GM10847 (cell line): ENCODE data around the gene GALNT16.

ENCODE experiments used
- POLR2A ChIP-seq: IDR thresholded peaks from 2 replicates; pipeline ENCODE4 v1.6.1; 2011; ENCODE audit not compliant: insufficient read length; ENCODE audit errors: extremely low read depth

Gene GALNT16

DNA sequence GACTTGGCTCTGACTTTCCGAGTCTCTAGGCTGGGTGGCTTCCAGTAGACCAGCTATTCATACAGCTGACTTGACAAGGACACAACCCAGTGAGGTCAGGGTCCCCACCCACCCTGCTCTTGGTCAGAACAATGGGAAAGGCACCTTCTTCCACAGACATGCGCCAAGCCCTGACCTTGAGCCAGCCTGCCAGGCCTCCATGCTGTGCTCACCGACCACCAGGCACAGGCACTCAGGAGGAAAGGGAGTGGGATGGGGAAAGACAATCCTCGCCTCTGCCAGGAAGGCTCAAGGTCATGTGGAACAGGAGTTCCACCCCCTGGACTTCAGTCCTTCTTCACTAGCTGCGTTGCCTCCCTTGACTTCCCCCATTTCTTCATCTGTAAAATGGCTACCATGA lies 31.4 kb downstream of the GALNT16 start:
- TF ChIP-seq POLR2A = no peak

DNA sequence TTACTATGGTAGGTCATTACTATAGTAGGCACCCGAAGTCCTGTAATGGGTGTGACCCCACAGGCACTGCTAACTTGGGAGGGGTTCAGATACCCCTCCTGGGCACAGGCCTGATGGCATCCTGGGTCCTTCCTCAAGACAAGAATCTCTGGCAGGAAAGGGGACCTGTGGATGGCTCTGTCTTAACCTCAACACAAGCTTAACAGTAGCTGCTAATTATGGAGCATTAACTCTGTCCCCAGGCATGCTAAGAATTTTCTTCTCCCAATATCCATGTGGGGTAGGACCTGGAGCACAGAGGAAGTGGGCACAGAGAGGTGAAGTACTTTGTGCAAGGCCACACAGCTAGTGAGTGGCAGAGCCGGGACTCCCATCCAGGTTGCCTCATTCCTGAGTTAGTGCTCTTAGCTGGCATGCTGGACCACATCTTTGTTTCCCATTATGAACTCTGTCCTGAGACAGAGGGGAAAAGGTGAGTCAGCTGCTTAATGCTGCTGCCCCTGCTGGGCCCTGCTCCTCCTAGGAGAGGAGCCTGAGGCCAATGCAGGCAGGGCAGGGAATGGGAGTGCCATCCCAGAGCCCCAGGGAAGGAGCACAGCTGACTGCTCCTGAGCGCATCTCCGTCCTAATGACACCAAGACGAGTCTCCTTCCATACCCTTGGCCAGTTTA lies 32.1 kb downstream of the GALNT16 start:
- TF ChIP-seq POLR2A = no peak

DNA sequence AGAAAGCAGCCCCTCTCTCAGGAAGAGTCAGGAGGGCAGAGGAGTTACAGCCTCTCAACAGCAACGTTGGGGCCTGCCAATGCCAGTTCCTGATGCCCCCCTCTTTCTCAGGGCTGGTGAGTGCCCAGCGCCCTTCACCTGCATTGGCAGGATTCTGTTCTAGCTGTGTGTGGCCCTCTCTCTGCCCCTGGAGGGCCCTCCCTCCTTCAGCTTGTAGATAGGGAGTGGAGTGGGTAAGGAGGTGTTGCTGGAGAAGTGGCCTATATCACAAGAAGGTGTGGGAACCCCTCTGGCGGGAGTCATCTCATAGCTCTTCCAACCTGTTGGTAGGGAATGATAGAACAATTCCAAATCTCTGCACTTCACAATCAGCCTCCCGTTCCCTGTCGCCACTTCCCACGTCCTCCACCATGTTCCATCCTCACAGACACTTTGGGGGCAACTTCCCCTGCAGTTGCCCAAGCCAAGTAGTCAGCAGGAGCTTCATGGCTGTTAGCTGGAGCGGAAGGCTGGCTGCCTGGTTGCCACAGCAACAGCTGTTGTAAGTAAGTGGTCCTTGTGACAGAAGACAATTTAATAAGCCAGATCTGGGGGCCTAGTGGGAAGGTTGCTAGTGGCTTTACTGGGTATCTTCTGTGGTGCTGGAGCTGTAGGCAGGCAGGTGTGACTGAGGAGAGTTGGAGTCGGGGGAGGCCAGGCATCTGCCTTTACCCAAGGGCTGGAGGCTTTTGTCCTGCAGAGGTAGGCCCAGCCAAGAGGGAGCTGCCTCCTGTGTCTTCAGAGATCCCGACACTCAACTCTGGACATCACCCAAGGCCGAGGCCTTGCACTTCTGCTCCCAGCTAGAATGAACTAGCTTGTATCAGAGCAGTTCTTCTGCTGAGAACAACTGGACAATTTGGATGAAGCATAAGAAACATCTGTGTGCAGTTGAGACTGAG lies 38.4 kb downstream of the GALNT16 start:
- no peak for TF ChIP-seq POLR2A

DNA sequence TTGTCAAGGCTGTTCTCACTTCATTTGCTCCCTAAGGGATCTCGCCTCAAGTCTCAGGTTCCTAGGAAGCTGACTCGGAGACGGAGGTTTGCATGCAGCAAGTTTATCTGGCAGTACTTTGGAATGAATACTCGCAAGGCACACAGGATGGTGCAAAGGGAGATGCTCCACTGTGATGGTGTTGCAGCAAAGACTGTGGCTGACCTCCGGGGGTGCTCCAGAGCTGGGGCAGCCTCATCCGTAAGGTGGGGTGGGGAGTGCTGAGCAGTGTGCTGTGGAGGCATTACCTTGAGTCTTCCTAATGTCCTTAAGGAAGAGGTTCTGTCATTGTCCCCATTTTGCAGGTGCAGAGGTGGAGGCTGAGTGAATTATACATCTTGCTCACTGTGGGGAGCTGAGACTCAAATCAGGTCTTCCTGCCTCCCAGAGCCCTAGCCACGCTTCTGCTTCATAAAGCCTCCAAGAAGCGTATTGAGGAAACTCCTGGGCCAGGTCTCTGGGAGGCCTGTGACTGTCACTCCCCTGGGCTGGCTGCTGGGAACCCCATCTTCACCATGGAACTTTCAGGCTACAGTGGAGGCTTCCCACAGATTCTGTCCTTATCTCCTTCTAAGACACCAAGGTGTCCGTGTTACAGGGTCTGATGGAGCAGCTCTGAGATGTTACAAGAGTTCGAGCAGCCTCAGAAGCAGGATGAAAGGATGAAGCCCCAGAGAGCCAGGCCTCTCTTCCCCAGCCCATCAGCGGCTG lies 39.5 kb downstream of the GALNT16 start:
- TF ChIP-seq POLR2A = no peak

DNA sequence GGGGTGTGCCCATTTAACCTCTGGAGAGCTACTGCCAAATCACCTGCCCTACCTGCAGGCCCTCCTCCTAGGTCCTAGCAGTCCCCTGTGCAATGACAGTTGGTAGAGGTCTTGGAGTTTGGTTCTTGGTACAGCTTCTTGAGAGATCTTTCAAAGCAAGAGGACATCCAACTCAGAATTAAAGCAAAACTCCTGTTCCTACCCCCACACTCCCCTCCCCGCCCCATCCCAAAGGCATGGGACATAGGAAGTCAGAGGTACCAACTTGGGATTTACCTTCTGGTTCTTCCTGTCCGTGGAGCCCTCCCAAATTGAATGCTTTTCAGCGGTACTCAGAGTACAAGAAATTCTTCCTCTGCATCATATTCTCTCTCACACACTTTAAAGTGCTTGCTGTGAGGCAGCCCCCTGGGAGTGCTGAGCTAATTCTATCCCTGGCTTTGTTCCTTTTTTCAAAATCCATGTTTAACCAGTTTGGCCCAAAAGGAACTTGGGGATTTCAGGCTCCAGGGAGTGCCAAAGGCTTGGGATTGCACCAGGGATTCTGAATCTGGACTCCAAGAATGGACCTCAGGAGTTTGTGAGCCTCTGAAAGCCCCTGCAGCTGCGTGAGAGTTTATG lies 40.8 kb downstream of the GALNT16 start:
- TF ChIP-seq POLR2A = no peak

DNA sequence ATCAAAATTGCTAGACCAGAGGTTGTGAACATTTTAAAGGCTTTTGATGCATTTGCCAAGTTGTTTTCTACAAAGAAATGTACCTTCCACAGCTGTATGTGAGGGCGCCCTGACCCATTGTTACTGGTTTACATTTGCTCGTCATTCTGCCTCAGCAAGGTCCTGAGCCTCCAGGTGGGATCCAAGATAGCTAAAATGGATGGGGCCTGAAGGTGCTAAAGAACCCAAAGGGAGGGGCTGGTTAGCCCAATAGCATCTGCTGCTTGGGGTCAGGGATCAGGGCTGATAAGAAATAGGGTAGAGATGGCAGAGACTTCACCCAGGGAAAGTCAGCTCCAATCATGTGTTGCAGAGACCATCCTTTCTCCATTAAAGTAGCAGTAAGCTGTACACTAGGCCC lies 43.1 kb downstream of the GALNT16 start:
- TF ChIP-seq POLR2A = no peak

DNA sequence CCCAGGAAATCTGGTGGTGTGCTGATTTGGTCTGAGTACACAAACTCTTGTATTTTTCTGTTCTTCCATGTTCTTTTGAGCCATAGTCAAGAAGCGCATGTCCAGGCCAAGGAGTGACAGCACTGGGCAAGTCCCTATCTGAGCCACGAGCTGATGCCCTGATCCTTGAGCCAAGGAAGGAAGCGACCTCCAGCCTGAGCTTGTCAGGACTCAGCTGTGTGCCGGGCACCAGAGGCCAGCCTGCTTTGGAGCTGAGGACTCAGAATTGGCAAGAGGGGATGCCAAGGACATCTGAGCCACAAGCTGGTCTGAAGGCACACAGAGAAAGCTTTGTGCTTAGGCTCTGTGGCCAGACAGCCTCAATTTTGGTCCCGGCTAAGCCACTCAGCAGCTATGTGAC lies 52.6 kb downstream of the GALNT16 start:
- TF ChIP-seq POLR2A = no peak

DNA sequence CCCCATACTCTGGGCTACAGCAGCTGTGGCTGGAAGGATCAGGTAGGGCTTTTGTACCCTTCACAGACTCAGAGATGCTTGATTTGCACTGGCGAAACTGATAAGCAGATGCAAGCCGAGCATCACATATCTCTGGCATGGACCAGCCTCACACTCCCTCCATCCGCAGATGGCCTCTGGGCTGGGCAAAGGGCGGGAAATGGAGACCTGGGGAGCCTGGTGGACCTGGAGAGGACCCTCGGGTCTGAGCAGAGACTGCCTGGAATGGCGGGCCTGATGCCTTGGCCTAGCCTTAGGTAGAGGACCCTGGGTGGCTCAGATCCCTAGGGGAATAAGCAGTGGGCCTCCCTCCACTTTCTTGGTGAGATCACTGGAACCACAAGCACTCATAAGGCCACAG lies 53.2 kb downstream of the GALNT16 start:
- no peak for TF ChIP-seq POLR2A

DNA sequence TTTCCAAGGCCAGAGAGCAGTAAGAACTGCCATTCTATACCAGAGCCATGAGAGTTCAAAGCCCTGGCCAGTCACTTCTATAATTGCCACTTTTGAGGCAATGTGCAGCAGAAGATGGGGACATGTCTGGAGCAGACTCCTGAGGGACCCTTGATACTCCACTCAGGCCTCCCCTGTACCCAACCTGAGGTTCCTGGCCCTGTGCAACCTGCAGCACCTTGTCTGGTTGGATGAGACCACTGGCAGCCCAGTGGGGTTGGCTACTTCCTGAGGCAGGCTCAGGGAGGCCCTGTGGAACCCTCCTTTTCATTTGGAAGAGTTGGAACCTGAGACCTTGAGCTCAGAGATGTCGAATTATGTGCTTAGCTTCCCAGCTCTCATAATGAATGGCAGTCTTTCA lies 54.4 kb downstream of the GALNT16 start:
- no peak for TF ChIP-seq POLR2A

DNA sequence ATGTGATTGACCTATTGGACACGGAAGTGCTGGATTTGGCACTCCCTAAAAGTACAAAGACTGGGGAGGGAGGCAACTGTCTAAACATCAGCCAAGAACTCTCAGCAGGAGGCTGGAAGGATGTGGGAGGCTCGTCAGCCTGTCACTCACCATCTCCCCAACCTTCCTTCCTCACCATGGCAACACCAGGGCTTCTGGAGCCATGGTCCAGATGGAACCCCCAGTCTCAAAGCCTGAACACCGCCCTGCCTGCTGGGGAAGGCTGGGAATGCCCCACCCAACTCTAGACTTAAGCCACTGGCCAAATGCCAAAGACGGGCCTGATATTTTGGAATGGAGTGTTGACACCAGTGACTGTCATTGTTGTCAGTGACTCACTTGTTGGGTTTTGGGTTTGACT lies 55.3 kb downstream of the GALNT16 start:
- TF ChIP-seq POLR2A = no peak

DNA sequence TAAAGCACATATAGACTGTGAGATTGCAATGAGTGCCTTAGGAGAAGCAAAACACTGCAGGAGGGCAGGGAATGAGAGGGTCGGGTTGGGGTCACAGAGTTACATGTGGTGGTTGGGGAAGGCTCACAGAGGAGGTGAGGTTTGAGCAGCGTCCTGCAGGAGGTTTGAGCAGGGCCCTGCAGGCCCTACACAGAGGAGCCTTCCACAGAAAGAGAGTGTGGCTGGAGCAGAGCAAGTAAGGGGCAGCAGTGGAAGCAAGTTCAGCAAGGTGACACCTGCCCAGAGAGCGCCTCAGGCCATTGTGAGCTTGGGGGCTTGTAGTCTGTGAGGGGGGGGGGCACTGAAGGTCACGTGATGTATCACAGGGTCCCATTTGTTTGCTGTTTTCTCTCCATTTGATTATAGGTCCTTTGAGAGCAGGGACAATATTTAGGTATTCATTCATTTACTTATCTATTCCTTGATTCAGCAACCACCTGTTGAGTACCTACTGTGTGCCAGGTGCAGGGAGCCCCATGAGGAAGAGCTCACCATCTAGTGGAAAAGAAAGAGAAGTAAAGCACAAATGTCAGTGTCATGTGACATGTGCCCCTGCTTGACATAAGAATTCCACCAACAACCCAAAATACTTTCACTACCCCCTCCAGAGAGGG lies 56.6 kb downstream of the GALNT16 start:
- no peak for TF ChIP-seq POLR2A

DNA sequence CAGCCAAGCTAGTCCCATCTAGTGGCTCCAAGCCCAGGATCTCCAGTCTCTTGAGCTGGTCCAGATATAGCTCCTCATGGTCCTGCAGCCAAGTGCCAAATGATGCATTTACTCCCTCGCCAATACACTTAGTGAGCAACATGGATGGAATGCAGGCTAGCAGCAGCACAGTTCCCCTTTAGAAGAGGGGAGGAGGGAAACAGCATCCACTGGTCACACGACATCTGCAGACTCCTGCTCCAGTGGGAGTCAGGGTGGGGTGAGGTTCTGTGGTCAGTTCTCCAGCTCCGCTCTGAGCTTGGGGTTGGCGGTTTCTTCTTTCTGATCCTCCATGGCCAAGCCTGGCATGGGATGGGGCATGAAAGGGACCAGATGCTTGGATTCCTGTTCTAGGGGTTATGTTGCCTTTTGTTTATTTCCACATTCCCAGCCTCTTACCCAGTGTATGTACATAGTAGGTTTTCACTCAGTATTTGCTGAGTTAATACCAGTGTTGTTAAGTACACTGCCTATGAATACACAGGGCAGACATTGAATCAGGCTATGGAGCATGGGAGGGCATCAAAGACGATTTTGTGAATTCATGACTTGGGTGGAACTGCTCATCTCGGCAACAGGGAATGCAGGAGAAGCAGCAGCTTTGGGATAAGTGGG lies 57.3 kb downstream of the GALNT16 start:
- no peak for TF ChIP-seq POLR2A

DNA sequence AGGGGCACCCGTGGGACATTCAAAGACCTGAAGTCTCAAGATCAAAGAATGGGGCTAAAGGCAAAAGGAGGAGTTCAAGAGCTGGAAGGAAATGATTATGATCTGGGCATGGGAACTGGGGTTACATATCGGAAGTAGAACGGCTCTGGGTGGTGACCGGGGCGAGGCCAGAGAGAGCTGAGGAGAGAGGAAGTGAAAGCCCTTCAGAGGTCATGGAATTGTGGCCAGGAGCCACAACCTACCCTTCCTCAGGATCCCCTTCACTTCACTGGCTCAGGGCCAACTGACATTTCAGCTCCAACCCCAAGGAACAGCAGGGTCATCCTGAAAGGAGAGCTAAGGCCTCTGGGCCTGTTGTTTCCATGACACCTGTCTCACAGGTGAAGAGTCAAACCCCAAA lies 57.8 kb downstream of the GALNT16 start:
- no peak for TF ChIP-seq POLR2A

DNA sequence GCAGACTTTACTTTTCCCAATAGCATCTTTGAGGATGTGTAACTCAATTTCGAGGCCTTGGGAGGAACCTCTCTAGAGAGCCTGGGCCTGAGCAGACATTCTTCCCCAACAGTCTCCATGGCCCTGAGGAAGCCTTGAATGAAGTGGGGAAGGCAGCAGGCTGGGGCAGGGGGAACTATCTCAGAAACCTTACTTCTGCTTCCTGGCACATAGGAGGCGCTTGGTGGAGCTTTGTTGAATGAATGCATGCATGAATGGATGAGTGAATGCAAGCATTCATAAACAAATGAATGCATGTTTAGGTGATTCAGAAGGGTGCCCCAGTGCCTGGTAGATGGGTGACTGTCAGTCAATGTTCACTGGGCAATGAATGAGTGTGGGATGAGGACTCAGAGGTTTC lies 58.3 kb downstream of the GALNT16 start:
- no peak for TF ChIP-seq POLR2A
